GM19025 (cell line): Measurements from ENCODE around the gene EARS2.
"Not testable (repeated sequence)": the region's sequence is repeated elsewhere in the genome, so short reads cannot be mapped to it uniquely, and the experiment has no call there.

Source experiments
- ATAC-seq: cut with Tn5 transposase; IDR thresholded peaks from one replicate; pipeline ENCODE4 v1.9.1; 2021; ENCODE audit warnings: mild to moderate bottlenecking, low read depth, moderate library complexity; ENCODE audit not compliant: unreplicated experiment

The EARS2 gene

DNA sequence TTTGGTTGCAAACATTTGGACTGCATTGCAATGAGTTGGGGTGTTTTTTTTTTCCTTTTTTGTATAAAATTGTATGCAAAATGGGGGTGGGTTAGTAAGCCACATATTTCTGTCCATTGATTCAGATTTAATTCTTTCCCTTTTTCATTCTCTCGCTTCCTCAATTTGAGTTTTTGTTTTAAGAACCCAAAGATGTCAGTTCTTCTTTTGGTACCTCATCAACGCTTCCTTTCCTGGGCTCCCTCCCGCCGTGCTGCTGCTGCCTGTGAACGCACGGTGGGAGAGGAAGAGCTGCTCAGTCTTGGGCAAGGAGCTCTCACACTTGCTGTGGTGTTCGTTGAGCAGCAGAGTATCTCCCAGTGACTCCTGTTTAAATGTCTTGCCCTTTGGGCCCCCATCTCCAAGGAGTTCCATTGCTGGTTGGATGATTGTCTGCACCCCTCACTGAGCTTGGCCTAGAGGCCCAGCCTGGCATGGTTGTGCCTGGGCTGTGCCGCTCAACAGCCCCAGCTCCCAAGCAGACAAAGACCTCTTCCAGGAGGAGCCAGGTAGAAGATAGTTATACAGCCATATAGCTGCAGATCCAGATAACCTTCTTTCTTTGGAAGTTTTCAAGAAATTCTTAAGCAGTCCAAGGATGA lies 14.0 kb upstream of the EARS2 start:
- no peak for ATAC-seq

DNA sequence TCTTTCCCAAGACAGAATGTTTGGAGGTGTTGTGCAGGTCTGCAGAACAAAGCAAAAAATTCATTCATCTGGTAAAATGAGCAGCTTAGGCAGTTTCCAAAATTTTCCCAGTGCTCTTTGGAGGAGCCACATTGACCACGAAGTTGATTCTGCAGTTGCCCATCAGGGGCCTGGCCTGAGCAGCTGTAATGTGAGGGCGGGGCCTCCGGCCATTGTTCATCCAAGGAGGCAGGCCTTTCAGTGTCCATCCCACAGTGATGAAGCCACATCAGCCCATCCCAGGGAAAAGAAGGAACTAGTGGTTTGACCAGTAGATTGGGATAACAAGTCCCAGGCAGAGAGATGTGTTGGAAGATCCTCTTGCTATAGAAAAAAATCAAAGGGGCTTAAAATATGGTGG lies 10.5 kb upstream of the EARS2 start:
- no peak for ATAC-seq

DNA sequence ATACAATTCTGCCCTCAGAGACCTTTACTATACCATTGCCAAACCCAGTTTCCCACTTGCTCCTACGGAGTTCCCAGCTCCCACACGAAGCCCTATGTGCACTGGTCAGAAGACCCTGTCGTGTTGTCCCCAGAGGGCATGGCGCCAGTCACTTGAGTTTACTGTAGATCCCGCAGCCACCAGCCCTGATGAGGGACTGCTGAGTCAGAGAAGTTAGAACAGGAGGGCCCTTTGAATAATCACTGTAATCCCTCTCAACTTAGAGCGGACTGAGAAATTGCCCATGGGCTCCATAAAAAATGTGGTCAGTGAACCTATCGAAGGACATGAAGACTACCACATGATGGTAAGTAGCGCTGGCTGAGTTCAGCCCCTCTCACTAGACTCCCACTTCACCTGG lies 9.6 kb upstream of the EARS2 start:
- no peak for ATAC-seq

DNA sequence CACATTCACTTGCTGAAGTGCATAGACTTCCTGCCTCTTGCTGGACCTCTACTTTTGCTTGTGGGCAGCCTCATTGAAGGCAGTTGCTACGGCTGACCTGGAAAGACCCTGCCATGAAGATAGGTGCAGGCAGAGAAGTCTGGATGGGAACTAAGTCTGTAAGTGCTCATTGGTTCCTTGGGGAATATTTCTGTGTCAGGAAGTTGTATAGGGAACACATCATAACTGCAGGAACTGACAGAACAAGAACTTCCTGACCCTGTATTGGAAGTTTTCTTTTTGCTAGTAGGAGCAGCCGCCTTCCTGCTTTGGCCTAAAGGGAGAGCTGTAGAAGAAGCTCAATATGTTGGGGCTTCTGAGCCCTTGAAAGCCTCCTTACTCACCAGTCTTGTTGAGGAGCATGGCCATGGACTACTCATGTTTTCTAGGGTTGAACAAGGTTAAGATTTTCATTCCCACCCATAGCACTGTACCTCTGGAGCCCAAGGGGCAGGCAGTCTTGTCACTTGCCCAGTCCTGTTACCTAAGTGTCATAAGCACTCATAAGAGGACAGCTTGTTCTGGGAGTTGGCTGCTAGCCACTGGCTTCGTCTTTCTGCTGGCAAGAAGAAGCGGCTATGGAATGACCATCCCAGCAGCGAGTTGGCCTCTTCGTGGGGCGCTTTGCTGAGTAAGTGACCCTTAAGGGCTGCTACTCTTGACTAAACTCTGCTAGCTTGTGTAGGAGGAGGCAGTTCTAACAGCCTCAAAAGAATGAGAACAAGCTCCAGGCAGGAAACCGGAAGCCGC lies 7.6 kb upstream of the EARS2 start:
- no peak for ATAC-seq

DNA sequence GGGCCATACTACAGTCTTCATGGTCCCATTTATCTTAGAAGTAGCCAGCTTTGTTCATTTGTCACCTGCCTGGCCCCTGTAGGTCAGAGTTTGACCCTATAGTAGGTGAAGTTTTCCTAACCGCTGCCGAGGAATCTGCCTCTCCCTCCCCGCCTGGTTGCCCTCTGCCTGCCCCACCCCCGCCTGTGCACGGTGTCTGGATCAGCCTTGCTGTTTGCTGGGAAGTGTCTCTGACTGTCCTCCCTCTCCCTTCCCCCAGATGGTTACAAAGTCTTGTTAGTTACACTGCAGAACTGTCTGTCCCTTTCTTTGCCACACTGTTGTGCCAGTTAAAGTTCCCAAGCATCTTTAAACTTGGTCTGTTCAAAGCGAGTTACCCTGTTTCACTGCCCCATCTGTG lies 6.0 kb upstream of the EARS2 start:
- no peak for ATAC-seq

DNA sequence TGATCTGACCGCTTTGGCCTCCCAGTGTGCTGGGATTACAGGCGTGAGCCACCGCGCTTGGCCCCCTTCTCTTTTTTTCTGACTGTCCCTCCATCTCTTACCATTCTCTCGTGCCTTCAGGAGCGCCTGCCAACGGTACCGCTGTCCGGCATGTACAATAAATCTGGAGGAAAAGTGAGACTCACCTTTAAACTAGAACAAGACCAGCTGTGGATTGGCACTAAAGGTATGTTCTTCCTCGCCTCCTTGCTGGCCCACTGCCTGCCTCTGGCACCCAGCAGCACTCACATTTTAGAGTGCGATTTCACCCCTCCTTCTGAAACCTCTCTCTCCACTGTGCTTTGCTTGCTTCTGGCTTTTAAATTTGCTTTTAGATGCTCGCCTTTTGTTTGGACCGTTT lies 5.4 kb upstream of the EARS2 start:
- ATAC-seq, result no peak

DNA sequence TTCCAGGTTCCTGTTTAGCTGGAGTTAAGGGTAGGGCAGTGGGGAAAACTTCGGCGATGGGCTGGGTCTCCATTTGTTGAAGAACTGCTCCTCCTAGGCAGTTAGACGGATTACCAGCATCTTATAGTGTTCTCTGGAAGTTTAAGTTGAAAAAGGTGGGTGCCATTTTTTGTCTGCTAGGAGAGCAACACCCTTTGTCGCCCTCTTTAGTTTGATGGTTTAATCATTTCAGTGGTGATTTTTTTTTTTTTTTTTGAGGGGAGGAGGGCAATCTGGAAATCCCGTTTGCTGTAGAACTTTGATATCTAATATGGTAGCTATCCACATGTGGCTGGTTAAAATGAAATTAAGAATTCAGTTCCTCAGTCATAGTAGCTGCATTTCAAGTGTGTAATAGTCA lies 4.4 kb upstream of the EARS2 start:
- ATAC-seq, result no peak

DNA sequence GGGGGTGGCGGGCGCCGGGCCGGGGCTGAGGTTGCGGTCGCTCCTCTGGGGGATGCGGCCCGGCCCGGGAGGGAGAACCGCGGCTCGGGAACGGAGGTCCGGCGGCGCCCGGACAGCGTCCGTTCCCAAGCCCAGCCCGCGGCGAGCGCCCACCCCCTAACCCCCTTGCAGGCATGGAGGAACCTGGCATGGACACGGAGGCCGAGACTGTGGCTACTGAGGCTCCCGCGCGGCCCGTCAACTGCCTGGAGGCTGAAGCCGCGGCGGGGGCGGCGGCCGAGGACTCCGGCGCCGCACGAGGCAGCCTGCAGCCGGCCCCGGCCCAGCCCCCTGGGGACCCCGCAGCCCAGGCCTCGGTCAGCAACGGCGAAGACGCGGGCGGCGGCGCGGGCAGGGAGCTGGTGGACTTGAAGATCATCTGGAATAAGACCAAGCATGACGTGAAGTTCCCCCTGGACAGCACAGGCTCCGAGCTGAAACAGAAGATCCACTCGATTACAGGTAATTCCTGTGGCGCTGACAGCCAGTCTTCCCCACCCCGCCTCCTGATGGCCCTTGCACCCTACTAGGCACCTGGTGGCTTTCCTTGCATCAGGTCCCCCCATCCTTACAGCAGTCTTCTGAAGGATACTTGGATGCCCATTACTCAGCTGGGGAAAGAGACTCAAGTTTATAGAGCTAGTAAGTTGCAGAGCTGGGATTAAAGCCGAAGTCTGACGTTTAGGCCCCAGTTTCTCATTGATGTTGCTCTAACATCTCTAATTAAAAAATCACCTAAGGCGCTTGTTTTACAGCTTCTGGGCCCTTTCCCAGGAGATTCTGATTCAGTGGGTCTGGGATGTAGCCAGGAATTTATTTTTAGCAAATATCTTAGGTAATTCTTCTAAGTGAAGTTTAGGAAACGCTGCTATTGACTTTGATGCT lies 891 bp upstream of the EARS2 start:
- no peak for ATAC-seq

DNA sequence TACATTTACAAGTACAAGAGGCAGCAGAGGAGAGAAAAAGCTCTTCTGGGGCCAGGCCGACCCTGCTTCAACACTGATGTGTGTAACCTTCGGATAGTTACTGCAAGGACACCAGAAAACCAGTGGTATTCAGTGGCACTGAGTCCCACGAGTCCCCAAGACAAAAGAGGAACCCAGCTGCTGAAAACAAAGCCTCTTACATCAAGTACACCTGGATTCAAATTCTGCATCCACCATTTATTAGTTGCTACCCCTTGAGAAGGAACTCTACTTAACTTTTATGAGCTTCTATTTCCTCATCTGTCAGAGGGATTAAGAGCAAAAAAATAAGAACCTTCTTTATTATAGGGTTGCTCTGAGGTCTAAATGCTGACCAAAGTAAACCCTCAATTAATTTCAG lies 2.6 kb downstream of the EARS2 start:
- ATAC-seq, result no peak

DNA sequence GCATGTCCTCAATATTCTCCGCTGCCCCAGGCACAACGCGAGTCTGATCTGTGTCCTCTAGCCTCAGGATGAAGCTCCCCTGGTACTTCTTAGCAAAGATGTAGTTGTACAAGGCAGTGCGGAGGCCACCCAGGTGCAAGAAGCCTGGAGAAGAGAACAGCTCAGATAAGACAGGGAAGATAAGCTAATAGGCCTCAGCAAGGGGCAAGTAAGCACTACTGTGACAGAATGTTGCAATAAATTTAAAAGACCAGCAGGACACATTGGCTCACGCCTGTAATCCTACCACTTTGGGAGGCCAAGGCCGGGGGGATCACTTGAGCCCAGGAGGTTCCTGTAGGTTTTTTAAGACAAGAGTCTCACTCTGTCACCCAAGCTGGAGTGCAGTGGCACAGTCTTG lies 5.0 kb downstream of the EARS2 start:
- ATAC-seq, result no peak

DNA sequence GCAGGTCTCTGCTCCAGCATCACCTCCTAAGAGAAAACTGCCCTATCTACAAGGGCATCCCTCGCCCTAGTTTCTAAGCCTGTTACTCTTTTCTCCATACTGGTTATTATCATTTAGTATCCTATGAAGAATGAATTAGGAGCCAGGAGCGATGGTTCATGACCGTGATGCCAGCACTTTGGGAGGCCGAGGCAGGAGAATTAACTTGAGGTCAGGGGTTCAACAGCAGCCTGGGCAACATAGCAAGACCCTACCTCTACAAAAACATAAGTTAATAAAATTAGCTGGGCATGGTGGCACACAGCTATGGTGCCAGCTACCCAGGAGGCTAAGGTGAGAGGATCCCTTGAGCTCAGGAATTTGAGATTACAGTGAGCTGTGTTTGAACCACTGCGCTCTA lies 7.2 kb downstream of the EARS2 start:
- no peak for ATAC-seq

DNA sequence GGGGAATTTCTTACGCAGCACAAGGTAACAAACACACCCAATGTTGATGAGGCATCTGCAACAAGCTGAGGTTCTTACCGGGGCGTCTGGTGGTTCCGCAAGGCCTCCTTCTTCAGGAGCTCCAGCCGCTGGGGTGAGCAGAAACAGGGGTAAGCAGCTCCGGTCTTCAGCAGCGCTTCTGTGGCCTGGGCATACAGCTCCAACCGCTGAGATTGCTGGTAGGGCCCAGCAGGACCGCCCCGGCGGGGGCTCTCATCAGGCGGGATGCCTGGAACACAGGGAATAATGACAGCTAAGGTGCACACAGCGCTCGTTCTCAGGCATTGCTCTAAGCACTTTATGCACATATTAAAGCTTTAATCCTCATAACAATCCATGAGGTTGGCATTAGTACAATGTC lies 12.7 kb downstream of the EARS2 start:
- no peak for ATAC-seq

DNA sequence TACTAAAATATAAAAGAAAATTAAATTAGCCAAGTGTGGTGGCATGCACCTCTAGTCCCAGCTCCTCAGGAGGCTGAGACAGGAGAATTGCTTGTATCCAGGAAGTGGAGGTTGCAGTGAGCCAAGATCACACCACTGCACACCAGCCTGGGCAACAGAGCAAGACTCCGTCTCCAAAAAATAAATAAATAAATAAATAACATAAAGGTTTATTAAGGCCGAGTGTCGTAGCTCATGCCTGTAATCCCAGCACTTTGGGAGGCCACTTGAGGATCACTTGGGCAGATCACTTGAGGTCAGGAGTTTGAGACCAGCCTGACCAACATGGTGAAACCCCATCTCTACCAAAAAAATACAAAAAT lies 16.4 kb downstream of the EARS2 start:
- ATAC-seq, result not testable (repeated sequence)

DNA sequence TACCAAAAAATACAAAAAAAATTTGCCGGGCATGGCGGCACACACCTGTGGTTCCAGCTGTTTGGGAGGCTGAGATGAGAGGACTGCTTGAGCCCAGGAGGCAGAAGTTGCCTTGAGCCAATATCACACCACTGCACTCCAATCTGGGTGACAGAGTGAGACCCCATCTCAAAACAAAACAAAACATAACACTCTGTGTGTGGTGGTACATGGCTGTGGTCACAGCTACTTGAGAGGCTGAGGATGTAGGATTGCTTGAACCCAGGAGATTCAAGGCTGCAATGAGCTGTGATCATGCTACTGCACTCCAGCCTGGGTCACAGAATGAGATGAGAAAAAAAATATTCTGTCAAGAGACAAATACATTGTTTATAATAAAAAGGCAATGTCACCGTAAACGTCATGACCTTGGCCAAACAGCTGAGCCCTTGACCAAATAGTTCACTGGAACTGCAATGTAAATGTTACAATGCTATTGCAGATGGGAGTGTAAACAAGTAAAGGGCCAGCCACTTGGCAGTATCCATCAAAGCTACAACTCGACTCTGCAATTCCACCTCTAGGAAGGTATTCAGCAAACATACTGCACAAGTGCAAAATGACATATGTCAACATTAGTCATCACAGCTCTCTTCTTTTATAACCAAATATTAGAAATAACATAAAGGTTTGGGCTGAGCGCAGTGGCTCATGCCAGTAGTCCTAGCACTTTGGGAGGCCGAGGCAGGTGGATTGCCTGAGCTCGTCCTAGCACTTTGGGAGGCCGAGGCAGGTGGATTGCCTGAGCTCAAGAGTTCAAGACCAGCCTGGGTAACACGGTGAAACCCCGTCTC lies 16.9 kb downstream of the EARS2 start:
- no peak for ATAC-seq

DNA sequence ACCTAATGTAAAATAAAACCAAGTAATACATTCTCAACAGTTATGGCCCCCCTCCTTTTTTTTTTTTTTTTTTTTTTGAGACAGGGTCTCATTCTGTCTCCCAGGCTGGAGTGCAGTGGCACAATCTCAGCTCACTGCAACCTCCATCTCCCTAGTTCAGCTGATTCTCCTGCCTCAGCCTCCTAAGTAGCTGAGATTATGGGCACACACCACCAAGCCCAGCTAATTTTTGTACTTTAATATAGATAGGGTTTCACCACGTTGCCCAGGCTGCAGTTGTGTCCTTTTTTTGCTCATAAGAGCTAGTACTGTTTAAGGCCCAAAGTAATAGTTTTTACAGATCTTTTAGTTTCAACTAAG lies 18.3 kb downstream of the EARS2 start:
- no peak for ATAC-seq

DNA sequence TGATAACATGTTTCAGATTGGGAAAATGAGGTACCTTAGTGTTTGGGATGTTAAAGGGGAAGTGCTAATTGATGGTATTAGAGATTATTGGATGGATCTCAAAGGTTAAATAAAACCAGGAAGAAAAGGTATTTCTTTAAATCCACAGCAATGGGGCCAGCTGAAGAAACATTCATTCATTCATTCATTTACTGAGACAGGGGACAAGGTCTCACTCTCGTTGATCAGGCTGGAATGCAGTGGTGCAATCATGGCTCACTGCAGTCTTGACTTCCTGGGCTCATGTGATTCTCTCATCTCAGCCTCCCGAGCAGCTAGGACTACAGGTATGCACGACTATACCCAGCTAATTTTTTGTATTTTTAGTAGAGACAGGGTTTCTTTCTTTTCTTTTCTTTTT lies 19.8 kb downstream of the EARS2 start:
- no peak for ATAC-seq

DNA sequence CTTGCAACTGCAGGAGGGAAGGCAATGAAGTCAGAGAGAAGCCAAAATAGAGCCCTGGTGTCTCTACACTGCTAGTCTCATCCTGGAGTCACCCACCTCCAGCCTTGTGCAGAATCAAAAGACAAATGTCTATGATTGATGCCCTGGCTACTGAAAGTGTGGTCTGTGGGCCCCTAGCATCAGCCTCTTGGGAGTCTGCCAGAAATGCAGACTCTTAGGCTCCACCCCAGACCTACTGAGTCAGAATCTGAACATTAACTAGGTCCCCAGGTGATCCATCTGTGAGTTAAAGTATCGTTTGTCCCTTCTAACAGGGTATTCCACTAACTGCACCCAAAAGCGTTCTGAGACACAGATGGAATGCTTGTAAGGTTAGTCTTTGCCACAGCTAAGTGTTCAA lies 21.2 kb downstream of the EARS2 start:
- no peak for ATAC-seq

DNA sequence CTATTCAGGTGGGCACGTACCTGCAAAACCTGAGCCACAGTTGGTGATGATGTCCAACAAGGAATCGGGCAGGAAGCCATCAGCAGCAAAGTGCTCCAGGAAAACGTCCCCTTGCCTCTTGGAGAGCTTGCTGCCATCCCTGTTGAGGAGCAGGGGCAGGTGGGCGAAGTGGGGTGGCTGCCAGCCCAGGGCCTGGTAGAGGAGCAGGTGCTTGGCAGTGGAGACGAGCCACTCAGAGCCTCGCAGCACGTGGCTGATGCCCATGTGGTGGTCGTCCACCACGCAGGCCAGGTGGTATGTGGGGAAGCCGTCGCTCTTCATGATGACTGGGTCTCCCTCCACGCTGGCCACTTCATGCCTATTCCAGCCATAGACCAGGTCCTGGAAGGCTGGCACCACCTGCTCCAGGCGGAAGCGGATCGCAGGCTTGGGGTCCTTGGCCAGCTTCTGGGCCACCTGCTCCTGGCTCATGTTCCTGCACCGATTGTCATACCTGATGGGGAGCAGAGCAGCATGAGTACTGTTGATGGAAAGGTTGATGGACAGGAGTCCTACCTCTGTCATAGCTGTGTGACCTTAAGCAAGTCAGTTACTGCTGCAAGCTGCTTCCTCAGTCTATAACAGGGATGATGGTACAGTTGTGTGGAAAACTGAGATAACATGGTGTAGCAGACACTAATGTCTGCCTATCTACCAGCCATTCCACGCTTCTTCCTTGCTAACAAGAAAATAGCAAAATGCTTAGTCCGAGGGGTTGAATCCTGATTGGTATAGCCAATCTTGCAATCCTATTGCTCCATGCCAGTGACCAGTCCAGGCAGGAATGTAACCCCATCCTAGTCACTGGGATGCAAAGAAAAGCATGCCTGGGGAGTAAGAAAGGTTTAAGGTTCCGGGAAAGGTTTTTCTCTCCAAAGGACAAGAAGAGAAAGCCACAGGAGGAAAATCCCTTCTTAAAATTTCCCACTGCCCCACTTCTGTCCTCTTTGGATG lies 22.0 kb downstream of the EARS2 start:
- no peak for ATAC-seq

DNA sequence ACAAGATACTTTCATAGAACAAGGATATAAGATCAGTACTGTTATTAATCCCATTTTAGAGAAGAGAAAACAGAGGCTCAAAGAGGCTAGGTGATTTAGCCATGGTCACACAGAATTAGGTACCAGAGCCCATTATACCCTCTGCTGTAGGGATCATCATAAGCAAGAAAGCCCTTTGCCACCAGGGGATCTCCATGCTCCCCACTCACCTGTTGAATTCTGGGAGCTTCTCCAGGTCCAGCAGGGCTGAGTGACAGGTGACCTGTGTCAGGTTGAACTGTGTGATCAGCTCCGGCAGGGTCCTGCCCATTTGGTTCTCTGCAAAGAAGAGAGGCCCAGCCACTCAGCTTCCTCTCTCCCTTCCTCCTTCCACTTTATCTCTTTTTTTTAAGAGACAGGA lies 24.7 kb downstream of the EARS2 start:
- no peak for ATAC-seq
